Esophagus (tissue), 2 donors: ENCODE measurements around the gene APMAP. TPM values are rescaled to one million over a fixed set of nuclear protein-coding genes. Genes with fewer than 3 reads are reported as not detected.

ENCODE experiments used
- H3K27ac ChIP-seq, 2 donors: one replicate each; pipeline ENCODE4 v1.5.1; 2013; ENCODE audit warnings: low read depth in 2 of 2, mild to moderate bottlenecking in 2 of 2, inconsistent platforms in 1 of 2, low read length in 1 of 2, moderate library complexity in 1 of 2
- H3K27me3 ChIP-seq, 2 donors: one replicate each; pipeline ENCODE4 v1.6.1; 2013; ENCODE audit warnings: low read length in 2 of 2, control low read depth in 1 of 2, mild to moderate bottlenecking in 1 of 2; ENCODE audit not compliant: insufficient read depth in 2 of 2, control insufficient read depth in 1 of 2
- H3K36me3 ChIP-seq, 2 donors: one replicate each; pipeline ENCODE4 v1.6.1; 2013; ENCODE audit warnings: low read length in 1 of 2; ENCODE audit not compliant: control insufficient read depth in 2 of 2, insufficient read depth in 2 of 2
- H3K4me1 ChIP-seq, 2 donors: one replicate each; pipeline ENCODE4 v1.6.1; 2013; ENCODE audit warnings: low read length in 1 of 2; ENCODE audit not compliant: control insufficient read depth in 2 of 2, insufficient read depth in 2 of 2
- H3K4me3 ChIP-seq, 2 donors: one replicate each; pipeline ENCODE4 v1.5.1; 2013; ENCODE audit warnings: low read length in 2 of 2, mild to moderate bottlenecking in 2 of 2, low read depth in 1 of 2, moderate library complexity in 1 of 2
- H3K9me3 ChIP-seq, 2 donors: one replicate each; pipeline ENCODE4 v1.6.1; 2013; ENCODE audit warnings: mild to moderate bottlenecking in 2 of 2, low read depth in 1 of 2, low read length in 1 of 2, moderate library complexity in 1 of 2; ENCODE audit not compliant: control insufficient read depth in 2 of 2, insufficient read depth in 1 of 2
- WGBS, 2 donors: extraction: QIAGEN DNeasy Blood & Tissue Kit; methylation state at CpG; one replicate each; pipeline ENCODE4 v1.1.7; 2013; 5-methylcytosine and 5-hydroxymethylcytosine counted together
- polyA plus RNA-seq, 2 donors: library from polyadenylated mRNA; stranded (reverse); fragments of 200-250 nt; gene quantifications; one replicate each; pipeline ENCODE4 v1.2.3, GENCODE V29; 2013
- donor health status: healthy with polysubstance abuse.
- donor health status: Bipolar disorder and iron deficiency.

The APMAP gene
- polyA plus RNA-seq, 2 donors = 9.6 to 20.5 TPM

GRCh38 chr20:24964506-24964840, 28.1 kb downstream of the APMAP start:
- no peaks in the 10 kb centered on the region for H3K4me1 ChIP-seq
- H3K9me3 ChIP-seq = no peaks in the 10 kb centered on the region
- H3K4me3 ChIP-seq = no peak overlapping the region
- 87 to 90% methylated on average over 9 of the region's 9 CpGs for WGBS, 2 donors
- no peaks in the 10 kb centered on the region for H3K27me3 ChIP-seq
- peaks cover 4 to 44% of the 10 kb centered on the region in 2 donors for H3K36me3 ChIP-seq
- no peak overlapping the region for H3K27ac ChIP-seq

- Histone ChIP-seq H3K27ac (no peak overlapping the region), H3K36me3 (peaks cover 4 to 42% of the 10 kb centered on the region in 2 donors), H3K9me3 (no peaks in the 10 kb centered on the region), H3K4me3 (no peak overlapping the region), H3K27me3 (no peaks in the 10 kb centered on the region), H3K4me1 (no peaks in the 10 kb centered on the region)
- WGBS, 2 donors = 95% methylated on average over 21 of the region's 21 CpGs
Measured at GRCh38 chr20:24963672-24964505, 28.7 kb downstream of the APMAP start.

- WGBS, 2 donors = 91 to 93% methylated on average over 6 of the region's 6 CpGs
- no peak overlapping the region for H3K27ac ChIP-seq
- H3K4me1 ChIP-seq = no peaks in the 10 kb centered on the region
- H3K36me3 ChIP-seq = peaks cover 4 to 37% of the 10 kb centered on the region in 2 donors
- H3K27me3 ChIP-seq = no peaks in the 10 kb centered on the region
- H3K9me3 ChIP-seq = no peaks in the 10 kb centered on the region
- H3K4me3 ChIP-seq = no peak overlapping the region
Measured at GRCh38 chr20:24962510-24962909, 30.0 kb downstream of the APMAP start.

GRCh38 chr20:24962182-24962492, 30.4 kb downstream of the APMAP start:
- H3K9me3 ChIP-seq = no peaks in the 10 kb centered on the region
- H3K36me3 ChIP-seq = peaks cover 4 to 34% of the 10 kb centered on the region in 2 donors
- WGBS, 2 donors = 95 to 100% methylated on average over 2 of the region's 2 CpGs
- no peak overlapping the region for H3K4me3 ChIP-seq
- H3K27me3 ChIP-seq = no peaks in the 10 kb centered on the region
- H3K4me1 ChIP-seq = no peaks in the 10 kb centered on the region
- no peak overlapping the region for H3K27ac ChIP-seq

GRCh38 chr20:24961384-24962181, 31.0 kb downstream of the APMAP start:
- 88% methylated on average over 20 of the region's 20 CpGs for WGBS, 2 donors
- Histone ChIP-seq H3K27me3 (no peaks in the 10 kb centered on the region), H3K9me3 (no peaks in the 10 kb centered on the region), H3K36me3 (peaks cover 4 to 33% of the 10 kb centered on the region in 2 donors), H3K4me3 (no peak overlapping the region), H3K27ac (no peak overlapping the region), H3K4me1 (no peaks in the 10 kb centered on the region)

- Histone ChIP-seq H3K27me3 (no peaks in the 10 kb centered on the region), H3K4me1 (no peaks in the 10 kb centered on the region), H3K9me3 (no peaks in the 10 kb centered on the region), H3K27ac (no peak overlapping the region), H3K4me3 (no peak overlapping the region), H3K36me3 (peaks cover 4 to 38% of the 10 kb centered on the region in 2 donors)
- 50 to 56% methylated on average over 2 of the region's 2 CpGs for WGBS, 2 donors
Measured at GRCh38 chr20:24960861-24961260, 31.7 kb downstream of the APMAP start.

GRCh38 chr20:24960302-24960801, 32.2 kb downstream of the APMAP start:
- Histone ChIP-seq H3K27me3 (no peaks in the 10 kb centered on the region), H3K36me3 (peaks cover 4 to 38% of the 10 kb centered on the region in 2 donors), H3K4me3 (no peak overlapping the region), H3K27ac (no peak overlapping the region), H3K4me1 (no peaks in the 10 kb centered on the region), H3K9me3 (no peaks in the 10 kb centered on the region)
- WGBS, 2 donors = 89 to 92% methylated on average over 10 of the region's 10 CpGs

GRCh38 chr20:24959591-24960301, 32.8 kb downstream of the APMAP start:
- H3K9me3 ChIP-seq = no peaks in the 10 kb centered on the region
- H3K4me3 ChIP-seq = no peak overlapping the region
- peaks cover 4 to 37% of the 10 kb centered on the region in 2 donors for H3K36me3 ChIP-seq
- H3K27ac ChIP-seq = no peak overlapping the region
- 86 to 92% methylated on average over 14 of the region's 14 CpGs for WGBS, 2 donors
- no peaks in the 10 kb centered on the region for H3K4me1 ChIP-seq
- H3K27me3 ChIP-seq = no peaks in the 10 kb centered on the region

GRCh38 chr20:24958506-24959385, 33.8 kb downstream of the APMAP start:
- Histone ChIP-seq H3K27me3 (no peaks in the 10 kb centered on the region), H3K36me3 (peaks cover 3 to 30% of the 10 kb centered on the region in 2 donors), H3K4me3 (no peak overlapping the region), H3K4me1 (no peaks in the 10 kb centered on the region), H3K9me3 (no peaks in the 10 kb centered on the region), H3K27ac (no peak overlapping the region)
- WGBS, 2 donors = 83 to 84% methylated on average over 19 to 20 of the region's 20 CpGs
